HG03108 (cell line): ENCODE data around the gene TMEM181.
"Not testable (repeated sequence)": the region's sequence is repeated elsewhere in the genome, so short reads cannot be mapped to it uniquely, and the experiment has no call there.

Experiments
- ATAC-seq: cut with Tn5 transposase; IDR thresholded peaks from one replicate; pipeline ENCODE4 v1.9.1; 2021; ENCODE audit warnings: moderate library complexity; ENCODE audit not compliant: unreplicated experiment

TMEM181 gene

GRCh38 chr6:158593670-158594069 lies 33.8 kb downstream of the TMEM181 start:
- no peak for ATAC-seq

GRCh38 chr6:158595223-158595622 lies 35.3 kb downstream of the TMEM181 start:
- ATAC-seq: no peak

- no peak for ATAC-seq
Measured at GRCh38 chr6:158596861-158597260, 37.0 kb downstream of the TMEM181 start.

GRCh38 chr6:158597565-158597964 lies 37.7 kb downstream of the TMEM181 start:
- no peak for ATAC-seq

- ATAC-seq: no peak
Measured at GRCh38 chr6:158599635-158600034, 39.7 kb downstream of the TMEM181 start.

GRCh38 chr6:158603261-158604047 lies 43.6 kb downstream of the TMEM181 start:
- no peak for ATAC-seq

- no peak for ATAC-seq
Measured at GRCh38 chr6:158604048-158604406, 44.1 kb downstream of the TMEM181 start.

- no peak for ATAC-seq
Measured at GRCh38 chr6:158605266-158605878, 45.5 kb downstream of the TMEM181 start.

GRCh38 chr6:158606011-158606410 lies 46.1 kb downstream of the TMEM181 start:
- not testable (repeated sequence) for ATAC-seq

GRCh38 chr6:158606935-158607334 lies 47.0 kb downstream of the TMEM181 start:
- no peak for ATAC-seq

GRCh38 chr6:158607411-158608170 lies 47.7 kb downstream of the TMEM181 start:
- no peak for ATAC-seq

- no peak for ATAC-seq
Measured at GRCh38 chr6:158608221-158608620, 48.3 kb downstream of the TMEM181 start.

- ATAC-seq: no peak
Measured at GRCh38 chr6:158609455-158610155, 49.7 kb downstream of the TMEM181 start.

- no peak for ATAC-seq
Measured at GRCh38 chr6:158610319-158610968, 50.6 kb downstream of the TMEM181 start.

- no peak for ATAC-seq
Measured at GRCh38 chr6:158611039-158611438, 51.1 kb downstream of the TMEM181 start.

- no peak for ATAC-seq
Measured at GRCh38 chr6:158611541-158612370, 51.9 kb downstream of the TMEM181 start.

GRCh38 chr6:158614606-158615005 lies 54.7 kb downstream of the TMEM181 start:
- not testable (repeated sequence) for ATAC-seq

GRCh38 chr6:158618289-158618688 lies 58.4 kb downstream of the TMEM181 start:
- not testable (repeated sequence) for ATAC-seq

GRCh38 chr6:158619922-158620801 lies 60.3 kb downstream of the TMEM181 start:
- ATAC-seq: no peak
